A549 (cell line): Measurements from ENCODE around the gene ETFRF1. TPM values are rescaled to one million over a fixed set of nuclear protein-coding genes. Genes with fewer than 3 reads are reported as not detected.

Experiments
- ATAC-seq, 2 experiments: fragments of 200-7000 bp in 1 of 2; fragments of >200 bp in 1 of 2; cut with Nextera tagmentation in 1 of 2; cut with Tn5 transposase in 1 of 2; 3 replicates each; pipeline versions ENCODE4 v1.8.0 to v1.9.1; 2018 to 2020; ENCODE audit warnings: mild to moderate bottlenecking in 1 of 2, moderate library complexity in 1 of 2
- CTCF ChIA-PET: fragments of 300-600 bp; sonication (Branson Sonifier 250); formaldehyde crosslinking; extraction: SDS; loops from one replicate; lab custom pipeline; 2021; ENCODE audit warnings: antibody characterized with exemption, inconsistent platforms; lab: Yijun Ruan, JAX
- POLR2A ChIA-PET: fragments of 350-600 bp; formaldehyde crosslinking; extraction: SDS; loops from one replicate; lab custom pipeline; 2021; ENCODE audit warnings: antibody characterized with exemption, inconsistent platforms; lab: Yijun Ruan, JAX
- DNase-seq, 2 experiments: peaks; one replicate each; pipeline versions ENCODE4 v3.0.0 to v3.0.0-alpha.2; 2011 to 2016; ENCODE audit warnings: low read depth in 1 of 2, low spot score in 1 of 2
- FAIRE-seq: peaks from 2 replicates; lab custom pipeline; 2011; peaks lifted over from hg19 to GRCh38; lab: Jason Lieb, UNC
- H3K27ac ChIP-seq, 2 experiments: fragments of >200 bp; sonication (Bioruptor Twin); formaldehyde crosslinking; 3 replicates each; pipeline ENCODE4 v1.5.1; 2016 to 2017
- H3K4me1 ChIP-seq: fragments of >200 bp; sonication (Bioruptor Twin); formaldehyde crosslinking; 3 replicates; pipeline ENCODE4 v1.6.1; 2016
- H3K4me2 ChIP-seq: fragments of >200 bp; sonication (Bioruptor Twin); formaldehyde crosslinking; 3 replicates; pipeline ENCODE4 v1.6.1; 2016
- H3K4me3 ChIP-seq: fragments of >200 bp; sonication (Bioruptor Twin); formaldehyde crosslinking; 3 replicates; pipeline ENCODE4 v1.5.1; 2016
- H3K9me3 ChIP-seq: fragments of >200 bp; sonication (Bioruptor Twin); formaldehyde crosslinking; 3 replicates; pipeline ENCODE4 v1.6.1; 2016
- CHD2 ChIP-seq: fragments of 150-350 bp; IDR thresholded peaks from 2 replicates; pipeline ENCODE4 v1.6.1; 2014; ENCODE audit warnings: low read length; ENCODE audit not compliant: partially characterized antibody
- ESRRA ChIP-seq: fragments of 150-350 bp; IDR thresholded peaks from 2 replicates; pipeline ENCODE4 v1.6.1; 2014; ENCODE audit warnings: mild to moderate bottlenecking, low read length, borderline replicate concordance
- FOSB ChIP-seq: fragments of 250-450 bp; sonication (Bioruptor Pico); IDR thresholded peaks from 2 replicates; pipeline ENCODE4 v1.5.0; 2020; ENCODE audit warnings: mild to moderate bottlenecking, moderate library complexity
- JUN ChIP-seq, 2 experiments: fragments of >200 bp; sonication (Bioruptor Twin); formaldehyde crosslinking; IDR thresholded peaks; 2 replicates in 1 of 2; 3 replicates in 1 of 2; pipeline ENCODE4 v1.6.1; 2016 to 2017
- MAZ ChIP-seq: fragments of 150-350 bp; IDR thresholded peaks from 2 replicates; pipeline ENCODE4 v1.6.1; 2014; ENCODE audit warnings: antibody characterized with exemption, low read depth, low read length, borderline replicate concordance
- NPAS2 ChIP-seq: fragments of 250-450 bp; sonication (Bioruptor Pico); IDR thresholded peaks from 2 replicates; pipeline ENCODE4 v1.8.0; 2022; ENCODE audit warnings: mild to moderate bottlenecking, moderate library complexity, borderline replicate concordance
- PHF8 ChIP-seq: fragments of 200-600 bp; sonication (generic); IDR thresholded peaks from 2 replicates; pipeline ENCODE4 v1.6.1; 2016; ENCODE audit warnings: low read depth, mild to moderate bottlenecking, antibody characterized with exemption, moderate library complexity, borderline replicate concordance
- POLR2A ChIP-seq: IDR thresholded peaks from 2 replicates; pipeline ENCODE4 v1.6.1; 2012; ENCODE audit warnings: mild to moderate bottlenecking, low read length
- RCOR1 ChIP-seq: fragments of 150-350 bp; IDR thresholded peaks from 2 replicates; pipeline ENCODE4 v1.6.1; 2014; ENCODE audit warnings: antibody characterized with exemption, low read length, low read depth
- RFX5 ChIP-seq: fragments of 450-650 bp; IDR thresholded peaks from 2 replicates; pipeline ENCODE4 v1.7.1; 2014; ENCODE audit warnings: antibody characterized with exemption, mild to moderate bottlenecking, moderate library complexity
- SREBF2 ChIP-seq: fragments of 450-650 bp; IDR thresholded peaks from 2 replicates; pipeline ENCODE4 v1.6.1; 2014; ENCODE audit warnings: mild to moderate bottlenecking, moderate library complexity
- WGBS: methylation state at CpG from one replicate; pipeline ENCODE4 v1.1.6; 2017; ENCODE audit errors: missing lambda C conversion rate; 5-methylcytosine and 5-hydroxymethylcytosine counted together
- polyA minus RNA-seq: library from RNA; depleted of rRNA, polyadenylated mRNA; stranded (reverse); fragments of >200 nt; gene quantifications from 2 replicates; pipeline ENCODE4 v1.2.3, GENCODE V29; 2011; rRNA and poly(A)+ RNA removed
- polyA plus RNA-seq, 4 experiments: library from polyadenylated mRNA; depleted of rRNA in 3 of 4; stranded (reverse); fragments of >200 nt; fragmentation: RNase III in 1 of 4; extraction: RNeasy Plus Mini Kit Qiagen cat#74134 plus additional on column Dnase treatment in 1 of 4; gene quantifications; 2 replicates in 3 of 4; 3 replicates in 1 of 4; pipeline ENCODE4 v1.2.3, GENCODE V29; 2011 to 2017
- TF ChIP-seq, protein P1 (sequence below): fragments of >200 bp; sonication (Bioruptor Twin); formaldehyde crosslinking; IDR thresholded peaks from 3 replicates; pipeline ENCODE4 v1.6.1; 2016
- TF ChIP-seq, protein P2 (sequence below): fragments of 250-450 bp; sonication (Bioruptor Pico); IDR thresholded peaks from 2 replicates; pipeline ENCODE4 v1.5.0; 2021; ENCODE audit warnings: mild to moderate bottlenecking, moderate library complexity, borderline replicate concordance
- TF ChIP-seq, protein P3 (sequence below): IDR thresholded peaks from 2 replicates; pipeline ENCODE4 v1.6.1; 2012
- TF ChIP-seq, protein P4 (sequence below): IDR thresholded peaks from 2 replicates; pipeline ENCODE4 v1.6.1; 2012; ENCODE audit warnings: low read depth, borderline replicate concordance
- TF ChIP-seq, protein P5 (sequence below): fragments of 150-350 bp; IDR thresholded peaks from 2 replicates; pipeline ENCODE4 v1.6.1; 2014; ENCODE audit warnings: low read depth, mild to moderate bottlenecking, low read length
- TF ChIP-seq, protein P6 (sequence below): fragments of 200-600 bp; sonication (generic); IDR thresholded peaks from 2 replicates; pipeline ENCODE4 v1.6.1; 2016; ENCODE audit warnings: antibody characterized with exemption, mild to moderate bottlenecking, moderate library complexity
- TF ChIP-seq, protein P7 (sequence below): fragments of >200 bp; sonication (Bioruptor Twin); formaldehyde crosslinking; IDR thresholded peaks from 3 replicates; pipeline ENCODE4 v1.5.1; 2016

ETFRF1 gene, protein sequence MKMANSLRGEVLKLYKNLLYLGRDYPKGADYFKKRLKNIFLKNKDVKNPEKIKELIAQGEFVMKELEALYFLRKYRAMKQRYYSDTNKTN
- polyA plus RNA-seq (2011; rRNA removed) = 19.3 and 23.6 TPM in 2 replicates
- polyA plus RNA-seq (2012; cell fraction: cytosol; rRNA removed) = 4.3 and 4.9 TPM in 2 replicates
- 1.2 and 2.4 TPM in 2 replicates for polyA plus RNA-seq (2012; cell fraction: nucleus; rRNA removed)
- 11.5 to 13.3 TPM (median 12.3 TPM) in 3 replicates for polyA plus RNA-seq (2017; fragmentation: RNase III; extraction: RNeasy Plus Mini Kit Qiagen cat#74134 plus additional on column Dnase treatment)
- 4.6 and 6.1 TPM in 2 replicates for polyA minus RNA-seq

DNA sequence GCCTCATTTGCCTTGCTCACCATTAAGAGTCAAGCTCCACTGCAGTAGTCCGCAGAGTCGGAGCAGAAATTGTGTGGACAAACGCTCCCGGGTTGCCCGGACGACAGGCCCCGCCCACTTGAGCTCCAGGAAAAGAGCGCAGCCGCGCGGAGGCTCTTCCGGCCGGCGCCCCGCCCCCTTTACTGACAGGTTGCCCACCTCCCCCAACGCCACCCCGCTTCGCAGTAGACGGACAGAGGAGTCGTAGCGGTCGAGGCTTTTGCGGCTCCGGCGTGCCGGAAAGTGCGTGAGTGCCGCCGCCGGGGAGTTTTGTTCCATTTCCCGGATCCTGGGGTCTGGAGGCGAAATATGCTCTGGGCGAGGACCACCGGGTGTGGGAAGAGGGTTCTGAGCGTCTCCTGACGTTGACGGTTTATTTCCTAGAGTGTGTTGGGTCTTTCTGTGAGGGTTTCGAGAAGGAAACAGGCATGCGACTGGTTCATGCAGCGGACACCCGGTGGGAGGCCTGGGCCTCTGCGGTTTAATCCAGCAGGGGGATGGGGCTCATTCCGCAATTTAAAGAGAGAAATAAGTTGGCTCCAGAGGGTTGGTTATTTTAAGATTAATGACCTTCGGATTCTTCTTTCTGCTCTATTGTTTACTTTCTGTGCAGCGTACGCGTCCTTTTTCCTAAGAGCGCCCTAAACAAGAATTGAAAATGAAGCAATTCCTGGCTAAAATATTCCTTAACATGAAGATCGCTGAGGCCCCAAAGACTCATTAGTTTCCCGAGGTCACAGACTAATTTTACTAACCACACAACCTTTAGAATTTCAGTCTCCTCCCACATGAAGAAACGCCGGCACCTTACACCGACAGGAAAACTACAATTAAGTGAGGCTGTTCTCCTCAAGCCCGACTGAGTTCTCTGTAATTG is at the start of gene ETFRF1, which contains the start of gene DNAI7:
Gene ETFRF1 (plus strand): TSS at position 182 of the 916 bp plus-strand sequence. CDS start 8,720 bp downstream, outside the sequence.
Gene DNAI7 (minus strand): TSS at position 105 of the 916 bp plus-strand sequence. CDS start 82 bp downstream, at position 23.
- peak; percentile 49; the same call in 1 of the 2 replicates for TF ChIP-seq FOSB
- TF ChIP-seq POLR2A = peak; percentile 80
- TF ChIP-seq, protein P1, sequence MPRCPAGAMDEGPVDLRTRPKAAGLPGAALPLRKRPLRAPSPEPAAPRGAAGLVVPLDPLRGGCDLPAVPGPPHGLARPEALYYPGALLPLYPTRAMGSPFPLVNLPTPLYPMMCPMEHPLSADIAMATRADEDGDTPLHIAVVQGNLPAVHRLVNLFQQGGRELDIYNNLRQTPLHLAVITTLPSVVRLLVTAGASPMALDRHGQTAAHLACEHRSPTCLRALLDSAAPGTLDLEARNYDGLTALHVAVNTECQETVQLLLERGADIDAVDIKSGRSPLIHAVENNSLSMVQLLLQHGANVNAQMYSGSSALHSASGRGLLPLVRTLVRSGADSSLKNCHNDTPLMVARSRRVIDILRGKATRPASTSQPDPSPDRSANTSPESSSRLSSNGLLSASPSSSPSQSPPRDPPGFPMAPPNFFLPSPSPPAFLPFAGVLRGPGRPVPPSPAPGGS = peak; percentile 79; the same call in 1 of the 3 replicates
- TF ChIP-seq, protein P2, sequence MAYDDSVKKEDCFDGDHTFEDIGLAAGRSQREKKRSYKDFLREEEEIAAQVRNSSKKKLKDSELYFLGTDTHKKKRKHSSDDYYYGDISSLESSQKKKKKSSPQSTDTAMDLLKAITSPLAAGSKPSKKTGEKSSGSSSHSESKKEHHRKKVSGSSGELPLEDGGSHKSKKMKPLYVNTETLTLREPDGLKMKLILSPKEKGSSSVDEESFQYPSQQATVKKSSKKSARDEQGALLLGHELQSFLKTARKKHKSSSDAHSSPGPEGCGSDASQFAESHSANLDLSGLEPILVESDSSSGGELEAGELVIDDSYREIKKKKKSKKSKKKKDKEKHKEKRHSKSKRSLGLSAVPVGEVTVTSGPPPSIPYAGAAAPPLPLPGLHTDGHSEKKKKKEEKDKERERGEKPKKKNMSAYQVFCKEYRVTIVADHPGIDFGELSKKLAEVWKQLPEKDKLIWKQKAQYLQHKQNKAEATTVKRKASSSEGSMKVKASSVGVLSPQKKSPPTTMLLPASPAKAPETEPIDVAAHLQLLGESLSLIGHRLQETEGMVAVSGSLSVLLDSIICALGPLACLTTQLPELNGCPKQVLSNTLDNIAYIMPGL (CRISPR knock-in tag) = peak; percentile 25; the same call in 1 of the 2 replicates
- TF ChIP-seq ESRRA = no peak
- peak; percentile 73; the same call in 1 of the 2 replicates for TF ChIP-seq PHF8
- TF ChIP-seq, protein P3, sequence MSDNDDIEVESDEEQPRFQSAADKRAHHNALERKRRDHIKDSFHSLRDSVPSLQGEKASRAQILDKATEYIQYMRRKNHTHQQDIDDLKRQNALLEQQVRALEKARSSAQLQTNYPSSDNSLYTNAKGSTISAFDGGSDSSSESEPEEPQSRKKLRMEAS = peak; percentile 79
- no peak for TF ChIP-seq RCOR1
- TF ChIP-seq MAZ = no peak
- TF ChIP-seq JUN (IDR thresholded peaks at IDR 0.05) = peak in 1 of 2 experiments; percentile 71; a peak in 3 of 5 replicates
- TF ChIP-seq, protein P4, sequence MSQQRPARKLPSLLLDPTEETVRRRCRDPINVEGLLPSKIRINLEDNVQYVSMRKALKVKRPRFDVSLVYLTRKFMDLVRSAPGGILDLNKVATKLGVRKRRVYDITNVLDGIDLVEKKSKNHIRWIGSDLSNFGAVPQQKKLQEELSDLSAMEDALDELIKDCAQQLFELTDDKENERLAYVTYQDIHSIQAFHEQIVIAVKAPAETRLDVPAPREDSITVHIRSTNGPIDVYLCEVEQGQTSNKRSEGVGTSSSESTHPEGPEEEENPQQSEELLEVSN = peak; percentile 67
- peak; percentile 10 for TF ChIP-seq CHD2
- no peaks in the 10 kb centered on the region for H3K9me3 ChIP-seq
- WGBS = 2% methylated on average over 33 of the region's 54 CpGs
- ATAC-seq (peak; percentile 96 to 98), FAIRE-seq (no peak), DNase-seq (peak; percentile 80 to 95)
- peak within 1 kb of the TSS; percentile 86 to 96 for H3K27ac ChIP-seq
- POLR2A ChIA-PET = interaction anchor here (0.5 to 1.0 kb wide), 7 partner anchors 9 to 187 kb away, joined by 3 to 8 read pairs (median 5); no protein-coding TSS in a partner anchor
- CTCF ChIA-PET = interaction anchor here (0.6 to 1.3 kb wide), 5 partner anchors 9 to 193 kb away, joined by 3 to 5 read pairs (median 3); no protein-coding TSS in a partner anchor
- peak within 1 kb of the TSS; percentile 77 for H3K4me3 ChIP-seq
- H3K4me1 ChIP-seq = no peaks in the 10 kb centered on the region
- H3K4me2 ChIP-seq = peak within 1 kb of the TSS; percentile 81

DNA sequence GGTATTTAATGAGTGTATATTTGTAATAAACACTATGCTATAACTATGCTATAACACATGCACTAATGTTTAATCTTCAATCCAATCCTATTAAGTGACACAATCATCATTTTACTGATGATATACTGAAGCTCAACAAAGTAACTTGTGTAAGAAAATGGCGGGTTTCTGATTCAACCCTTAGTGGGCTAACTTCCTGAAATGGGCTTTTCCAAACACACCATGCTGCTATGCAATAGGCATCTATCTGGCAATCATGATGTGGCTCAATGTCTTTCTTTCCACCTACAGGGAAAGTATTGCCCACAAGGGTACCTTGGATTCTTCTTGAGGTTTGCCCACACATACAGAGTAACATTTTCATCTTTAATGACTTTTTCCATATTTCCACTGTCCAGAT is 48.4 kb upstream of the ETFRF1 start:
- Histone ChIP-seq H3K4me2 (no peak overlapping the region), H3K9me3 (no peaks in the 10 kb centered on the region), H3K27ac (no peak overlapping the region), H3K4me3 (no peak overlapping the region), H3K4me1 (peaks cover 1% of the 10 kb centered on the region; the same call in 2 of the 3 replicates)
- WGBS = 76% methylated on average over 1 of the region's 1 CpG
- ChIA-PET POLR2A (no interaction called here), CTCF (interaction anchor here (0.7 to 1.7 kb wide), 2 partner anchors 8 to 28 kb away, joined by 3 to 7 read pairs; no protein-coding TSS in a partner anchor)
- DNase-seq (no peak), FAIRE-seq (no peak), ATAC-seq (no peak)
- TF ChIP-seq, protein P2 (CRISPR knock-in tag) = no peak
- TF ChIP-seq, protein P5, sequence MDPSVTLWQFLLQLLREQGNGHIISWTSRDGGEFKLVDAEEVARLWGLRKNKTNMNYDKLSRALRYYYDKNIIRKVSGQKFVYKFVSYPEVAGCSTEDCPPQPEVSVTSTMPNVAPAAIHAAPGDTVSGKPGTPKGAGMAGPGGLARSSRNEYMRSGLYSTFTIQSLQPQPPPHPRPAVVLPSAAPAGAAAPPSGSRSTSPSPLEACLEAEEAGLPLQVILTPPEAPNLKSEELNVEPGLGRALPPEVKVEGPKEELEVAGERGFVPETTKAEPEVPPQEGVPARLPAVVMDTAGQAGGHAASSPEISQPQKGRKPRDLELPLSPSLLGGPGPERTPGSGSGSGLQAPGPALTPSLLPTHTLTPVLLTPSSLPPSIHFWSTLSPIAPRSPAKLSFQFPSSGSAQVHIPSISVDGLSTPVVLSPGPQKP = no peak
- TF ChIP-seq RFX5 = no peak
- TF ChIP-seq, protein P6, sequence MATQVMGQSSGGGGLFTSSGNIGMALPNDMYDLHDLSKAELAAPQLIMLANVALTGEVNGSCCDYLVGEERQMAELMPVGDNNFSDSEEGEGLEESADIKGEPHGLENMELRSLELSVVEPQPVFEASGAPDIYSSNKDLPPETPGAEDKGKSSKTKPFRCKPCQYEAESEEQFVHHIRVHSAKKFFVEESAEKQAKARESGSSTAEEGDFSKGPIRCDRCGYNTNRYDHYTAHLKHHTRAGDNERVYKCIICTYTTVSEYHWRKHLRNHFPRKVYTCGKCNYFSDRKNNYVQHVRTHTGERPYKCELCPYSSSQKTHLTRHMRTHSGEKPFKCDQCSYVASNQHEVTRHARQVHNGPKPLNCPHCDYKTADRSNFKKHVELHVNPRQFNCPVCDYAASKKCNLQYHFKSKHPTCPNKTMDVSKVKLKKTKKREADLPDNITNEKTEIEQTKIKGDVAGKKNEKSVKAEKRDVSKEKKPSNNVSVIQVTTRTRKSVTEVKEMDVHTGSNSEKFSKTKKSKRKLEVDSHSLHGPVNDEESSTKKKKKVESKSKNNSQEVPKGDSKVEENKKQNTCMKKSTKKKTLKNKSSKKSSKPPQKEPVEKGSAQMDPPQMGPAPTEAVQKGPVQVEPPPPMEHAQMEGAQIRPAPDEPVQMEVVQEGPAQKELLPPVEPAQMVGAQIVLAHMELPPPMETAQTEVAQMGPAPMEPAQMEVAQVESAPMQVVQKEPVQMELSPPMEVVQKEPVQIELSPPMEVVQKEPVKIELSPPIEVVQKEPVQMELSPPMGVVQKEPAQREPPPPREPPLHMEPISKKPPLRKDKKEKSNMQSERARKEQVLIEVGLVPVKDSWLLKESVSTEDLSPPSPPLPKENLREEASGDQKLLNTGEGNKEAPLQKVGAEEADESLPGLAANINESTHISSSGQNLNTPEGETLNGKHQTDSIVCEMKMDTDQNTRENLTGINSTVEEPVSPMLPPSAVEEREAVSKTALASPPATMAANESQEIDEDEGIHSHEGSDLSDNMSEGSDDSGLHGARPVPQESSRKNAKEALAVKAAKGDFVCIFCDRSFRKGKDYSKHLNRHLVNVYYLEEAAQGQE = no peak
- TF ChIP-seq, protein P7, sequence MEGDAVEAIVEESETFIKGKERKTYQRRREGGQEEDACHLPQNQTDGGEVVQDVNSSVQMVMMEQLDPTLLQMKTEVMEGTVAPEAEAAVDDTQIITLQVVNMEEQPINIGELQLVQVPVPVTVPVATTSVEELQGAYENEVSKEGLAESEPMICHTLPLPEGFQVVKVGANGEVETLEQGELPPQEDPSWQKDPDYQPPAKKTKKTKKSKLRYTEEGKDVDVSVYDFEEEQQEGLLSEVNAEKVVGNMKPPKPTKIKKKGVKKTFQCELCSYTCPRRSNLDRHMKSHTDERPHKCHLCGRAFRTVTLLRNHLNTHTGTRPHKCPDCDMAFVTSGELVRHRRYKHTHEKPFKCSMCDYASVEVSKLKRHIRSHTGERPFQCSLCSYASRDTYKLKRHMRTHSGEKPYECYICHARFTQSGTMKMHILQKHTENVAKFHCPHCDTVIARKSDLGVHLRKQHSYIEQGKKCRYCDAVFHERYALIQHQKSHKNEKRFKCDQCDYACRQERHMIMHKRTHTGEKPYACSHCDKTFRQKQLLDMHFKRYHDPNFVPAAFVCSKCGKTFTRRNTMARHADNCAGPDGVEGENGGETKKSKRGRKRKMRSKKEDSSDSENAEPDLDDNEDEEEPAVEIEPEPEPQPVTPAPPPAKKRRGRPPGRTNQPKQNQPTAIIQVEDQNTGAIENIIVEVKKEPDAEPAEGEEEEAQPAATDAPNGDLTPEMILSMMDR = no peak
- no peak for TF ChIP-seq NPAS2 (CRISPR knock-in tag)
- no peak for TF ChIP-seq SREBF2
